K562 (cell line): Measurements from ENCODE around the gene SPRY2. TPM values are rescaled to one million over a fixed set of nuclear protein-coding genes. Genes with fewer than 3 reads are reported as not detected.

Experiments
- ATAC-seq: fragments of 200-7000 bp; cut with Tn5 transposase; 3 replicates; pipeline ENCODE4 v1.9.1; 2020; ENCODE audit warnings: moderate library complexity
- BruUV-seq: library from RNA; stranded (reverse); fragments of 400-500 nt; replicated peaks from 2 replicates; lab custom pipeline; 2021; lab: Mats Ljungman, UMichigan
- CTCF ChIA-PET: fragments of 300-600 bp; formaldehyde crosslinking; extraction: SDS; loops from one replicate; lab custom pipeline; 2021; ENCODE audit warnings: low intra/inter-chr PET ratio; lab: Yijun Ruan, JAX
- POLR2A ChIA-PET: fragments of 300-600, 350-650 bp; sonication (Branson Sonifier 250); formaldehyde crosslinking; extraction: SDS; loops from one replicate; lab custom pipeline; 2021; ENCODE audit warnings: antibody characterized with exemption, inconsistent platforms; lab: Yijun Ruan, JAX
- DNase-seq, 4 experiments: peaks; one replicate each; pipeline versions ENCODE4 v3.0.0 to v3.0.0-alpha.2; 2011 to 2018; ENCODE audit warnings: low spot score in 3 of 4, mixed read lengths in 3 of 4; ENCODE audit errors: extremely low read depth in 1 of 4
- FAIRE-seq: peaks from 2 replicates; lab custom pipeline; 2011; peaks lifted over from hg19 to GRCh38; lab: Jason Lieb, UNC
- H2AFZ ChIP-seq: 2 replicates; pipeline ENCODE4 v1.6.0; 2011; ENCODE audit warnings: low read depth, low read length, control low read depth, inconsistent platforms
- H3K27ac ChIP-seq: fragments of 200-600 bp; 3 replicates; pipeline ENCODE4 v1.8.0; 2011; ENCODE audit warnings: low read depth, mild to moderate bottlenecking, control low read depth, inconsistent platforms, low read length, moderate library complexity, mixed read lengths; ENCODE audit errors: extremely low read depth
- H3K27me3 ChIP-seq, 2 experiments: fragments of 300-600 bp in 1 of 2; 2 replicates in 1 of 2; 3 replicates in 1 of 2; pipeline versions ENCODE4 v1.6.0 to v1.8.0; 2011; ENCODE audit warnings: inconsistent platforms in 2 of 2, low read length in 2 of 2, mild to moderate bottlenecking in 1 of 2, mixed read lengths in 1 of 2, moderate library complexity in 1 of 2; ENCODE audit not compliant: control insufficient read depth in 2 of 2, insufficient read depth in 2 of 2
- H3K36me3 ChIP-seq: fragments of 300-600 bp; 3 replicates; pipeline ENCODE4 v1.8.0; 2011; ENCODE audit warnings: mild to moderate bottlenecking, low read length, inconsistent platforms; ENCODE audit not compliant: control insufficient read depth, insufficient read depth
- H3K4me1 ChIP-seq, 2 experiments: fragments of 200-600 bp in 1 of 2; replicated peaks in 1 of 2; 2 replicates in 1 of 2; 3 replicates in 1 of 2; pipeline versions ENCODE4 v1.5.1 to v1.8.0; 2011; ENCODE audit warnings: inconsistent platforms in 2 of 2, low read length in 2 of 2, mild to moderate bottlenecking in 1 of 2, mixed read lengths in 1 of 2, moderate library complexity in 1 of 2; ENCODE audit not compliant: control insufficient read depth in 2 of 2, insufficient read depth in 2 of 2
- H3K4me2 ChIP-seq: 2 replicates; pipeline ENCODE4 v1.6.1; 2011; ENCODE audit warnings: low read length, control low read depth, inconsistent platforms, mixed read lengths; ENCODE audit not compliant: insufficient read depth
- H3K4me3 ChIP-seq: fragments of 200-600 bp; sonication (generic), shearing (Covaris generic); 2 replicates; pipeline ENCODE4 v1.5.1; 2016; ENCODE audit warnings: control low read depth, inconsistent platforms
- H3K79me2 ChIP-seq: fragments of 200-600 bp; 3 replicates; pipeline ENCODE4 v1.8.0; 2011; ENCODE audit warnings: low read length, inconsistent platforms; ENCODE audit not compliant: control insufficient read depth, insufficient read depth
- H3K9ac ChIP-seq, 2 experiments: 2 replicates each; pipeline versions ENCODE4 v1.6.0 to v1.6.1; 2011; ENCODE audit warnings: low read depth in 2 of 2, low read length in 2 of 2, control low read depth in 1 of 2, inconsistent platforms in 1 of 2, mild to moderate bottlenecking in 1 of 2, mixed read lengths in 1 of 2; ENCODE audit not compliant: insufficient read depth in 1 of 2
- H3K9me1 ChIP-seq: one replicate; pipeline ENCODE4 v1.6.0; 2011; ENCODE audit warnings: inconsistent platforms, mild to moderate bottlenecking, low read length, moderate library complexity; ENCODE audit not compliant: control insufficient read depth, insufficient read depth
- H3K9me3 ChIP-seq: replicated peaks from 2 replicates; pipeline ENCODE4 v1.5.1; 2011; ENCODE audit warnings: low read depth, low read length, inconsistent platforms; ENCODE audit not compliant: control insufficient read depth, insufficient read depth
- H4K20me1 ChIP-seq: replicated peaks from 2 replicates; pipeline ENCODE4 v1.6.1; 2011; ENCODE audit warnings: low read length, inconsistent platforms, mixed read lengths; ENCODE audit not compliant: control insufficient read depth, insufficient read depth
- GATA2 ChIP-seq: sonication (generic); formaldehyde crosslinking; IDR thresholded peaks from 2 replicates; pipeline ENCODE4 v1.4.0; 2020; ENCODE audit warnings: mild to moderate bottlenecking, missing genetic modification reagents
- KLF6 ChIP-seq: fragments of 250-450 bp; sonication (Bioruptor Pico); IDR thresholded peaks from 2 replicates; pipeline ENCODE4 v1.4.0; 2020; ENCODE audit warnings: mild to moderate bottlenecking, moderate library complexity, borderline replicate concordance
- RFX5 ChIP-seq: IDR thresholded peaks from 2 replicates; pipeline ENCODE4 v1.6.1; 2011; ENCODE audit warnings: low read depth, mild to moderate bottlenecking, improper control_type of control experiment, low read length
- SIX5 ChIP-seq, 2 experiments: IDR thresholded peaks; 2 replicates each; pipeline ENCODE4 v1.6.1; 2011; ENCODE audit warnings: low read length in 2 of 2, borderline replicate concordance in 1 of 2, low read depth in 1 of 2, mild to moderate bottlenecking in 1 of 2, moderate library complexity in 1 of 2; ENCODE audit not compliant: insufficient read depth in 1 of 2
- SRSF3 ChIP-seq: fragments of 200-400 bp; formaldehyde crosslinking; IDR thresholded peaks from 2 replicates; pipeline ENCODE4 v1.6.1; 2016; ENCODE audit warnings: mild to moderate bottlenecking, low read length, moderate library complexity; ENCODE audit not compliant: insufficient read depth
- ZEB2 ChIP-seq: fragments of 450-650 bp; IDR thresholded peaks from 2 replicates; pipeline ENCODE4 v1.6.1; 2016
- ZNF134 ChIP-seq: fragments of 250-450 bp; sonication (Bioruptor Pico); conservative IDR thresholded peaks from 2 replicates; pipeline ENCODE4 v1.4.0; 2020
- ZNF263 ChIP-seq: sonication (generic); formaldehyde crosslinking; IDR thresholded peaks from 2 replicates; pipeline ENCODE4 v1.8.0; 2022; ENCODE audit warnings: mild to moderate bottlenecking, missing genetic modification reagents, borderline replicate concordance
- WGBS: fragments of 100-300 bp; shearing (Covaris generic); methylation state at CpG from one replicate; pipeline ENCODE4 v1.1.6; 2016; ENCODE audit warnings: low coverage, mixed read lengths; ENCODE audit not compliant: insufficient coverage; ENCODE audit errors: missing lambda C conversion rate; 5-methylcytosine and 5-hydroxymethylcytosine counted together
- in situ Hi-C: fragments of 300-500 bp; cut with MboI; formaldehyde crosslinking; loops from 4 replicates; pipeline ENCODE4 v1.15.0; 2018; ENCODE audit warnings: inconsistent platforms, mixed read lengths
- intact Hi-C: fragments of 100-400 bp; cut with micrococcal nuclease; formaldehyde crosslinking; loops from 2 replicates; pipeline ENCODE4 v1.14.2; 2022
- polyA plus RNA-seq, 8 experiments: library from polyadenylated mRNA; depleted of rRNA in 4 of 8; stranded (reverse) in 5 of 8; unstranded in 3 of 8; fragments of >200 nt; fragmentation: Nextera tagmentation in 2 of 8; fragmentation: Illumina TruSeq in 1 of 8; extraction: Ambion mirVana in 2 of 8; extraction: Trizol in 1 of 8; gene quantifications; 2 replicates each; pipeline versions ENCODE4 v1.2.1 to v1.2.3, GENCODE V29; 2011 to 2014; ENCODE audit warnings: inconsistent platforms in 1 of 8, missing spikeins in 1 of 8
- total RNA-seq, 7 experiments: library from RNA; depleted of rRNA in 6 of 7; stranded (reverse); fragments of >200 nt in 6 of 7; fragmentation: Illumina TruSeq in 2 of 7; extraction: Trizol in 2 of 7; gene quantifications; 2 replicates each; pipeline versions ENCODE4 v1.2.1 to v1.2.3, GENCODE V29; 2011 to 2021; ENCODE audit warnings: low replicate concordance in 1 of 7
- TF ChIP-seq, protein P1 (sequence below): sonication (generic); formaldehyde crosslinking; IDR thresholded peaks from 2 replicates; pipeline ENCODE4 v1.8.1; 2023; ENCODE audit warnings: missing genetic modification reagents, mild to moderate bottlenecking, borderline replicate concordance

The SPRY2 gene
- total and polyA plus RNA-seq, 9 of the 15 experiments (the other 6 are each of a cell fraction or from before 2014, with no cell fraction given) = 1.8 to 7.8 (median 3.4) TPM

DNA sequence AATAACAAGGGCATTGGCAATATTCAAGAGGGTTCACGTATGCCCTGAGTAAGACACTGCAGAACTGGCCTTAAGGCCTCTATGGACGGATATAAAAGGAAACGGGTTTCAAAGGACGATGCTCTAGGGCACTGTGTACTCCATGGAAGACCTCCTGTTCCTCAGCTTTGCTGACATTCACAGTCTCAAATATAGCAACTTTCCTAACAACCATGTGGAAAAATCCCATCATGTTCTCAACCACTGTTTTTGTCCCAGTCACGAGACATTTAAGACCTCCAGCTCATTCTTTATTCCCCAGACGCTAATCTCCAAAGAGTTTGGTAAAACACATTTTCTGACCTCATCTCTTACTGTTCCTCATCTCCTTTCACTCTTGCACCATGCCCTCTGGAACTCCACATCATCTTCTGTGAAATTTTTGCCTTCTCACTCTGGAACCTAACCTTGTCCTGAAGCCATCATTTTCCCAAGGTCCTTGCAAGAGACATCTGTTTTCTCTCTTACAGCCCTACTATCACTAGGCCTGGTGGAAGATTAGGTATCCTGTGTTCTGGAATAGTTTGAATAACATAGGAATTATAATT is 37.6 kb downstream of the SPRY2 start:
- no peak overlapping the region for H3K27ac ChIP-seq
- H3K36me3 ChIP-seq = no peaks in the 10 kb centered on the region
- FAIRE-seq = no peak
- WGBS = 4% methylated on average over 5 of the region's 6 CpGs
- no peaks in the 10 kb centered on the region for H4K20me1 ChIP-seq
- H3K9me3 ChIP-seq = no peaks in the 10 kb centered on the region
- H3K27me3 ChIP-seq = 0 out of 5 replicates have a peak, but pooled peaks cover 0 to 2% of the 10 kb centered on the region in 2 experiments
- H3K9me1 ChIP-seq = no peaks in the 10 kb centered on the region
- H3K4me2 ChIP-seq = no peak overlapping the region
- DNase-seq = no peak
- H3K79me2 ChIP-seq = no peaks in the 10 kb centered on the region
- CTCF ChIA-PET = no interaction called here
- no peak overlapping the region for H3K4me3 ChIP-seq
- no TSS peak for BruUV-seq
- intact Hi-C loops (no loop called here), in situ Hi-C loops (no loop called here)
- no peak for ATAC-seq
- no peaks in the 10 kb centered on the region for H3K4me1 ChIP-seq
- POLR2A ChIA-PET = no interaction called here
- H2AFZ ChIP-seq = no peak overlapping the region
- no peak overlapping the region for H3K9ac ChIP-seq
- TF ChIP-seq, protein P1, sequence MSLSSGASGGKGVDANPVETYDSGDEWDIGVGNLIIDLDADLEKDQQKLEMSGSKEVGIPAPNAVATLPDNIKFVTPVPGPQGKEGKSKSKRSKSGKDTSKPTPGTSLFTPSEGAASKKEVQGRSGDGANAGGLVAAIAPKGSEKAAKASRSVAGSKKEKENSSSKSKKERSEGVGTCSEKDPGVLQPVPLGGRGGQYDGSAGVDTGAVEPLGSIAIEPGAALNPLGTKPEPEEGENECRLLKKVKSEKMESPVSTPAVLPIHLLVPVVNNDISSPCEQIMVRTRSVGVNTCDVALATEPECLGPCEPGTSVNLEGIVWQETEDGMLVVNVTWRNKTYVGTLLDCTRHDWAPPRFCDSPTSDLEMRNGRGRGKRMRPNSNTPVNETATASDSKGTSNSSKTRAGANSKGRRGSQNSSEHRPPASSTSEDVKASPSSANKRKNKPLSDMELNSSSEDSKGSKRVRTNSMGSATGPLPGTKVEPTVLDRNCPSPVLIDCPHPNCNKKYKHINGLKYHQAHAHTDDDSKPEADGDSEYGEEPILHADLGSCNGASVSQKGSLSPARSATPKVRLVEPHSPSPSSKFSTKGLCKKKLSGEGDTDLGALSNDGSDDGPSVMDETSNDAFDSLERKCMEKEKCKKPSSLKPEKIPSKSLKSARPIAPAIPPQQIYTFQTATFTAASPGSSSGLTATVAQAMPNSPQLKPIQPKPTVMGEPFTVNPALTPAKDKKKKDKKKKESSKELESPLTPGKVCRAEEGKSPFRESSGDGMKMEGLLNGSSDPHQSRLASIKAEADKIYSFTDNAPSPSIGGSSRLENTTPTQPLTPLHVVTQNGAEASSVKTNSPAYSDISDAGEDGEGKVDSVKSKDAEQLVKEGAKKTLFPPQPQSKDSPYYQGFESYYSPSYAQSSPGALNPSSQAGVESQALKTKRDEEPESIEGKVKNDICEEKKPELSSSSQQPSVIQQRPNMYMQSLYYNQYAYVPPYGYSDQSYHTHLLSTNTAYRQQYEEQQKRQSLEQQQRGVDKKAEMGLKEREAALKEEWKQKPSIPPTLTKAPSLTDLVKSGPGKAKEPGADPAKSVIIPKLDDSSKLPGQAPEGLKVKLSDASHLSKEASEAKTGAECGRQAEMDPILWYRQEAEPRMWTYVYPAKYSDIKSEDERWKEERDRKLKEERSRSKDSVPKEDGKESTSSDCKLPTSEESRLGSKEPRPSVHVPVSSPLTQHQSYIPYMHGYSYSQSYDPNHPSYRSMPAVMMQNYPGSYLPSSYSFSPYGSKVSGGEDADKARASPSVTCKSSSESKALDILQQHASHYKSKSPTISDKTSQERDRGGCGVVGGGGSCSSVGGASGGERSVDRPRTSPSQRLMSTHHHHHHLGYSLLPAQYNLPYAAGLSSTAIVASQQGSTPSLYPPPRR (CRISPR knock-in tag) = no peak
- TF ChIP-seq ZNF134 (CRISPR knock-in tag) (no peak), ZNF263 (no peak), SRSF3 (no peak), KLF6 (CRISPR knock-in tag) (no peak), RFX5 (no peak), ZEB2 (no peak), GATA2 (CRISPR knock-in tag) (no peak), SIX5 (IDR thresholded peaks at IDR 0.05; ENCODE audit: borderline replicate concordance in 1 of 2, insufficient read depth in 1 of 2, low read depth in 1 of 2, low read length in 2 of 2) (no peak)
